IMR-90 (cell line): ENCODE data around the gene RNH1. TPM values are rescaled to one million over a fixed set of nuclear protein-coding genes. Genes with fewer than 3 reads are reported as not detected.

Experiments
- ATAC-seq: fragments of 200-7000 bp; cut with Tn5 transposase; 2 replicates; pipeline ENCODE4 v1.9.1; 2020; ENCODE audit warnings: low read depth, mild to moderate bottlenecking, moderate library complexity
- BruUV-seq: library from RNA; stranded (reverse); fragments of 400-500 nt; replicated peaks from 2 replicates; lab custom pipeline; 2021; lab: Mats Ljungman, UMichigan
- CTCF ChIA-PET: fragments of 300-600 bp; formaldehyde crosslinking; extraction: SDS; loops from one replicate; lab custom pipeline; 2021; ENCODE audit warnings: antibody characterized with exemption; lab: Yijun Ruan, JAX
- POLR2A ChIA-PET: fragments of 300-600 bp; sonication (Branson Sonifier 250); formaldehyde crosslinking; loops from one replicate; lab custom pipeline; 2022; ENCODE audit warnings: antibody characterized with exemption; ENCODE audit not compliant: unreplicated experiment; lab: Charles Lee
- DNase-seq: peaks from one replicate; pipeline ENCODE4 v3.0.0; 2013
- H2AFZ ChIP-seq: replicated peaks from 2 replicates; pipeline ENCODE3; 2013; ENCODE audit warnings: low read length, mild to moderate bottlenecking; ENCODE audit not compliant: poor library complexity
- H2AK5ac ChIP-seq: 2 replicates; pipeline ENCODE4 v1.6.1; 2013; ENCODE audit warnings: low read depth, low read length, inconsistent platforms
- H2AK9ac ChIP-seq: replicated peaks from 2 replicates; pipeline ENCODE3; 2013; ENCODE audit warnings: mild to moderate bottlenecking, low read depth, low read length, moderate library complexity; ENCODE audit not compliant: poor library complexity
- H2BK120ac ChIP-seq: 2 replicates; pipeline ENCODE4 v1.6.1; 2013; ENCODE audit warnings: low read depth, low read length, inconsistent platforms
- H2BK15ac ChIP-seq: 3 replicates; pipeline ENCODE4 v1.6.1; 2013; ENCODE audit warnings: low read depth, low read length, inconsistent platforms
- H2BK20ac ChIP-seq: 2 replicates; pipeline ENCODE4 v1.6.1; 2013; ENCODE audit warnings: low read depth, mild to moderate bottlenecking, inconsistent platforms, low read length, moderate library complexity
- H2BK5ac ChIP-seq: 2 replicates; pipeline ENCODE4 v1.6.1; 2013; ENCODE audit warnings: mild to moderate bottlenecking, low read depth, low read length, inconsistent platforms; ENCODE audit not compliant: poor library complexity, severe bottlenecking
- H3K14ac ChIP-seq: replicated peaks from 2 replicates; pipeline ENCODE4 v1.6.1; 2013; ENCODE audit warnings: low read depth, low read length, inconsistent platforms
- H3K18ac ChIP-seq: 2 replicates; pipeline ENCODE4 v1.6.1; 2013; ENCODE audit warnings: low read depth, low read length, control low read depth
- H3K23ac ChIP-seq: 2 replicates; pipeline ENCODE4 v1.6.1; 2013; ENCODE audit warnings: low read depth, low read length, inconsistent platforms
- H3K27ac ChIP-seq: 2 replicates; pipeline ENCODE4 v1.5.1; 2013; ENCODE audit warnings: mild to moderate bottlenecking, control low read depth, low read length; ENCODE audit not compliant: insufficient read depth
- H3K27me3 ChIP-seq: 2 replicates; pipeline ENCODE4 v1.6.1; 2013; ENCODE audit warnings: low read length; ENCODE audit not compliant: control insufficient read depth, insufficient read depth
- H3K36me3 ChIP-seq: 2 replicates; pipeline ENCODE4 v1.6.1; 2013; ENCODE audit warnings: low read length, mixed read lengths; ENCODE audit not compliant: control insufficient read depth, insufficient read depth
- H3K4ac ChIP-seq: 2 replicates; pipeline ENCODE4 v1.6.1; 2013; ENCODE audit warnings: low read depth, low read length, inconsistent platforms
- H3K4me1 ChIP-seq: 2 replicates; pipeline ENCODE4 v1.6.1; 2013; ENCODE audit warnings: low read length, mixed read lengths; ENCODE audit not compliant: control insufficient read depth, insufficient read depth
- H3K4me2 ChIP-seq: 2 replicates; pipeline ENCODE4 v1.6.1; 2013; ENCODE audit warnings: low read depth, mild to moderate bottlenecking, control low read depth, low read length, moderate library complexity
- H3K4me3 ChIP-seq: 2 replicates; pipeline ENCODE4 v1.5.1; 2013; ENCODE audit warnings: low read depth, mild to moderate bottlenecking, control low read depth, low read length, moderate library complexity; ENCODE audit not compliant: insufficient read depth
- H3K56ac ChIP-seq: 2 replicates; pipeline ENCODE4 v1.6.1; 2013; ENCODE audit warnings: low read length, inconsistent platforms; ENCODE audit not compliant: insufficient read depth; ENCODE audit errors: extremely low read depth
- H3K79me1 ChIP-seq, 2 experiments: 2 replicates each; pipeline ENCODE4 v1.6.1; 2013; ENCODE audit warnings: low read length in 2 of 2, inconsistent platforms in 1 of 2, low read depth in 1 of 2
- H3K9ac ChIP-seq: 2 replicates; pipeline ENCODE4 v1.6.1; 2013; ENCODE audit warnings: low read depth, low read length, control low read depth
- H3K9me1 ChIP-seq: 2 replicates; pipeline ENCODE4 v1.6.1; 2013; ENCODE audit warnings: low read length, inconsistent platforms; ENCODE audit not compliant: insufficient read depth
- H3K9me3 ChIP-seq: 2 replicates; pipeline ENCODE4 v1.6.1; 2013; ENCODE audit warnings: low read length; ENCODE audit not compliant: control insufficient read depth, insufficient read depth
- H4K20me1 ChIP-seq: 2 replicates; pipeline ENCODE4 v1.6.1; 2013; ENCODE audit warnings: low read length, inconsistent platforms; ENCODE audit not compliant: insufficient read depth
- H4K5ac ChIP-seq: 2 replicates; pipeline ENCODE4 v1.6.1; 2013; ENCODE audit warnings: mild to moderate bottlenecking, low read depth, low read length, control low read depth
- H4K8ac ChIP-seq, 2 experiments: 2 replicates each; pipeline ENCODE4 v1.6.1; 2013; ENCODE audit warnings: low read depth in 2 of 2, low read length in 2 of 2, control low read depth in 1 of 2, inconsistent platforms in 1 of 2
- H4K91ac ChIP-seq: 2 replicates; pipeline ENCODE4 v1.6.1; 2013; ENCODE audit warnings: low read depth, low read length, inconsistent platforms; ENCODE audit not compliant: insufficient read depth
- MAZ ChIP-seq: IDR thresholded peaks from 2 replicates; pipeline ENCODE4 v1.6.1; 2012; ENCODE audit warnings: low read depth, mild to moderate bottlenecking, low read length, improper control_type of control experiment, moderate library complexity, borderline replicate concordance
- MXI1 ChIP-seq: IDR thresholded peaks from 2 replicates; pipeline ENCODE4 v1.6.1; 2012; ENCODE audit warnings: low read depth, mild to moderate bottlenecking, low read length, moderate library complexity, borderline replicate concordance
- RFX5 ChIP-seq: IDR thresholded peaks from 2 replicates; pipeline ENCODE4 v1.8.0; 2012; ENCODE audit warnings: low read depth, mild to moderate bottlenecking, low read length, moderate library complexity
- WGBS, 2 experiments: methylation state at CpG; one replicate each; pipeline versions ENCODE4 v1.1.5 to v1.1.7; 2013; ENCODE audit warnings: missing lambda C conversion rate in 2 of 2; ENCODE audit not compliant: insufficient read length in 1 of 2; ENCODE audit errors: extremely low coverage in 2 of 2; 5-methylcytosine and 5-hydroxymethylcytosine counted together
- dilution Hi-C: fragments of 300-500 bp; cut with HindIII; formaldehyde crosslinking; loops from one replicate; pipeline ENCODE4 v1.14.3; 2018; ENCODE audit warnings: low sequenced_read_pairs; ENCODE audit not compliant: unreplicated experiment
- in situ Hi-C: fragments of 300-500 bp; cut with MboI; formaldehyde crosslinking; loops from 3 replicates; pipeline ENCODE4 v1.14.3; 2019; ENCODE audit warnings: low sequenced_read_pairs, inconsistent platforms, mixed read lengths
- intact Hi-C: fragments of 100-400 bp; cut with micrococcal nuclease; formaldehyde crosslinking; loops from 2 replicates; pipeline ENCODE4 v1.10.0; 2022
- polyA plus RNA-seq, 3 experiments: library from polyadenylated mRNA; depleted of rRNA; stranded (reverse); fragments of >200 nt; gene quantifications; 2 replicates each; pipeline ENCODE4 v1.2.3, GENCODE V29; 2012; ENCODE audit warnings: low replicate concordance in 1 of 3
- total RNA-seq: library from RNA; depleted of rRNA; stranded (reverse); fragments of >200 nt; gene quantifications from 2 replicates; pipeline ENCODE4 v1.2.3, GENCODE V29; 2012
- TF ChIP-seq, protein P1 (sequence below): fragments of 150-350 bp; IDR thresholded peaks from 2 replicates; pipeline ENCODE4 v1.6.1; 2017; ENCODE audit warnings: mild to moderate bottlenecking, antibody characterized with exemption, low read length, low read depth

RNH1 gene
- total and polyA plus RNA-seq, 2 of the 4 experiments (the other 2 are of a cell fraction): 138 to 247 TPM

DNA sequence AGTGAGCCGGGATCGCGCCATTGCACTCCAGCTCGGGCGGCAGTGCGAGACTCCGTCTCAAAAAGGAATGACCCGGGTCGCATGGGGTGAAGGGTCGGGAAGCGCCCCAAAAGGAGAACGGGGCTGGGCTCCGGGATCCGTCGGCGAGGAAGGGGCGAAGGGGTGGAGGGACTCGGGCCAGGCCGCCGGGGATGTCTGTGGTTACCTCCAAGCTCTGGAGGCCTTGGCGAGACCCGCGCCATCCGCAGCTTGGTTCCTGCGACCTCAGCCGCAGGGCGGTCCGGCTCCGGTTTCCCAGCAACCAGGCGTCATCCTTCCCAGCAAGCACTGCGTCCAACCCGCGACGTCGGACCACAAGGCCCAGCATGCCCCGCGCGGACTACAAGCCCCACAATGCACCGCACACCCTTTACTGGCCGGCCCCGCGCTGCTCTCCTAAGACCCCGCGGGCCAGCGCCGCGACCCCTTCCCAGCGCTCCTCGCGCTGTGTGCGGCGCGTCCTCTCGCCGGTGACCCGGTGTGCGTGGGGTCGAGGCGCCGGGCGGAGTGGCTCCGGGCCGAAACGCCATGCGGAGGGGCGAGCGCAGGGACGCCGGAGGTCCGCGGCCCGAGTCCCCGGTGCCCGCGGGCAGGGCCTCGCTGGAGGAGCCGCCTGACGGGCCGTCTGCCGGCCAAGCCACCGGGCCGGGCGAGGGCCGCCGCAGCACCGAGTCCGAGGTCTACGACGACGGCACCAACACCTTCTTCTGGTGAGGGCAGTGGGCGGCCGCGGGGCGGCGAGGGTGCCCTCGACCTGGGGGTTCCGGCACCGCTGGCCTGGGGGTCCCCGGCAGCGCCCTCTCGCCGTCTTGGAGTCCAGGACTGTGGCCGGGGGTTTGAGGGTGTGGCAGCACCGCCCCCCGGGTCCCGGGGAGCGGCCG is 56.9 kb downstream of the RNH1 start, which contains the start of gene PTDSS2:
TSS of gene PTDSS2 (plus strand) at position 391 of the 920 bp plus-strand sequence. CDS start at position 568, 177 bp downstream.
- no peak within 1 kb of the TSS; the same call in 1 of the 2 replicates for H3K56ac ChIP-seq
- H3K9ac ChIP-seq: peak within 1 kb of the TSS; percentile 74
- H2BK20ac ChIP-seq: no peak within 1 kb of the TSS
- no peak within 1 kb of the TSS for H2BK120ac ChIP-seq
- ChIA-PET CTCF (interaction anchor here (1.5 to 3.4 kb wide), 2 partner anchors 28 to 43 kb away, joined by 4 to 12 read pairs; no protein-coding TSS in a partner anchor), POLR2A (no interaction called here)
- peaks cover 7 to 51% of the 10 kb centered on the region in 2 experiments for H3K79me1 ChIP-seq
- peaks cover 18% of the 10 kb centered on the region for H3K36me3 ChIP-seq
- H4K20me1 ChIP-seq: peaks cover 22% of the 10 kb centered on the region
- peaks cover 6% of the 10 kb centered on the region for H3K4me1 ChIP-seq
- H3K23ac ChIP-seq: peak within 1 kb of the TSS; percentile 55; the same call in 1 of the 2 replicates
- H2AFZ ChIP-seq: peak within 1 kb of the TSS; percentile 86
- H3K9me3 ChIP-seq: no peaks in the 10 kb centered on the region
- peak within 1 kb of the TSS; percentile 69 for H3K27ac ChIP-seq
- BruUV-seq: no TSS peak
- H2AK9ac ChIP-seq: peak within 1 kb of the TSS; percentile 92
- dilution Hi-C loops: no loop called here
- H3K4ac ChIP-seq: peak within 1 kb of the TSS; percentile 82
- TF ChIP-seq MAZ: peak; percentile 45; the same call in 1 of the 2 replicates
- TF ChIP-seq, protein P1, sequence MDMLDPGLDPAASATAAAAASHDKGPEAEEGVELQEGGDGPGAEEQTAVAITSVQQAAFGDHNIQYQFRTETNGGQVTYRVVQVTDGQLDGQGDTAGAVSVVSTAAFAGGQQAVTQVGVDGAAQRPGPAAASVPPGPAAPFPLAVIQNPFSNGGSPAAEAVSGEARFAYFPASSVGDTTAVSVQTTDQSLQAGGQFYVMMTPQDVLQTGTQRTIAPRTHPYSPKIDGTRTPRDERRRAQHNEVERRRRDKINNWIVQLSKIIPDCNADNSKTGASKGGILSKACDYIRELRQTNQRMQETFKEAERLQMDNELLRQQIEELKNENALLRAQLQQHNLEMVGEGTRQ: peak; percentile 12; the same call in 1 of the 2 replicates
- no peak for TF ChIP-seq RFX5
- TF ChIP-seq MXI1: peak; percentile 63
- intact Hi-C loops: loop anchor here (2.0 to 10.0 kb wide), 5 partner anchors 19 to 243 kb away; partner anchors contain the start of genes B4GALNT4, BET1L, RIC8A and RNH1
- H3K14ac ChIP-seq: peak within 1 kb of the TSS; percentile 30; the same call in 1 of the 2 replicates
- peak within 1 kb of the TSS; percentile 86 for H3K4me2 ChIP-seq
- peak within 1 kb of the TSS; percentile 29 for H2BK5ac ChIP-seq
- no peak within 1 kb of the TSS for H2BK15ac ChIP-seq
- peak within 1 kb of the TSS; percentile 39 to 75; a peak in 2 of 4 replicates for H4K8ac ChIP-seq
- in situ Hi-C loops: loop anchor here (10.0 kb wide), 1 partner anchor 145 kb away; the partner anchor contains the start of gene IFITM2
- H3K9me1 ChIP-seq: no peaks in the 10 kb centered on the region
- H4K5ac ChIP-seq: no peak within 1 kb of the TSS
- peak within 1 kb of the TSS; percentile 91 for H2AK5ac ChIP-seq
- ATAC-seq: peak; percentile 87
- peak; percentile 94 for DNase-seq
- no peak within 1 kb of the TSS; the same call in 1 of the 2 replicates for H3K18ac ChIP-seq
- no peaks in the 10 kb centered on the region for H3K27me3 ChIP-seq
- WGBS, 2 experiments: 1% methylated on average over 67 of the region's 108 CpGs; no CpG with 5 or more reads in 1 of the 2 experiments
- H3K4me3 ChIP-seq: peak within 1 kb of the TSS; percentile 77
- peak within 1 kb of the TSS; percentile 53 for H4K91ac ChIP-seq
